Neural cell (in vitro differentiated cells): Measurements from ENCODE around the gene CHML. TPM values are rescaled to one million over a fixed set of nuclear protein-coding genes. Genes with fewer than 3 reads are reported as not detected.

Experiments
- H2AFZ ChIP-seq: fragments of 200-600, 300-800 bp; sonication (generic), shearing (Covaris generic); 2 replicates; pipeline ENCODE4 v1.6.0; 2014; ENCODE audit warnings: low read depth, mild to moderate bottlenecking, antibody characterized with exemption, low read length, moderate library complexity
- H3F3A ChIP-seq: fragments of 200-600 bp; shearing (Covaris generic); 2 replicates; pipeline ENCODE4 v1.6.1; 2016; ENCODE audit warnings: mild to moderate bottlenecking, moderate library complexity, mixed read lengths, antibody characterized with exemption, low read length; ENCODE audit not compliant: insufficient read depth, poor library complexity, severe bottlenecking
- H3K27ac ChIP-seq: fragments of 200-600, 300-800 bp; sonication (generic), shearing (Covaris generic); 2 replicates; pipeline ENCODE4 v1.5.1; 2014; ENCODE audit warnings: mild to moderate bottlenecking, low read length, moderate library complexity
- H3K27me3 ChIP-seq: fragments of 300-800, 200-600 bp; sonication (generic), shearing (Covaris generic); 2 replicates; pipeline ENCODE4 v1.6.0; 2014; ENCODE audit warnings: mild to moderate bottlenecking, low read depth, low read length, moderate library complexity; ENCODE audit not compliant: insufficient read depth
- H3K36me3 ChIP-seq: fragments of 300-800, 200-600 bp; sonication (generic), shearing (Covaris generic); 2 replicates; pipeline ENCODE4 v1.5.1; 2014; ENCODE audit warnings: mild to moderate bottlenecking, antibody characterized with exemption, low read length, moderate library complexity; ENCODE audit not compliant: insufficient read depth
- H3K4me2 ChIP-seq: fragments of 300-800, 200-600 bp; sonication (generic), shearing (Covaris generic); 2 replicates; pipeline ENCODE4 v1.6.0; 2014; ENCODE audit warnings: mild to moderate bottlenecking, low read length
- H3K4me3 ChIP-seq: fragments of 300-800, 200-600 bp; sonication (generic), shearing (Covaris generic); 2 replicates; pipeline ENCODE4 v1.5.1; 2014; ENCODE audit warnings: mild to moderate bottlenecking, low read length, moderate library complexity
- H3K79me2 ChIP-seq: fragments of 200-600 bp; shearing (Covaris generic); replicated peaks from 2 replicates; pipeline ENCODE4 v1.6.0; 2014; ENCODE audit warnings: mild to moderate bottlenecking, low read length, moderate library complexity; ENCODE audit not compliant: insufficient read depth
- H3K9ac ChIP-seq: fragments of 300-800, 200-600 bp; sonication (generic), shearing (Covaris generic); 2 replicates; pipeline ENCODE4 v1.6.1; 2016; ENCODE audit warnings: mild to moderate bottlenecking, low read length, mixed read lengths
- H3K9me2 ChIP-seq: fragments of 200-600 bp; shearing (Covaris generic); 2 replicates; pipeline ENCODE4 v1.6.1; 2016; ENCODE audit warnings: mild to moderate bottlenecking, low read length, mixed read lengths; ENCODE audit not compliant: insufficient read depth
- H3K9me3 ChIP-seq: fragments of 200-600, 300-800 bp; sonication (generic), shearing (Covaris generic); 2 replicates; pipeline ENCODE4 v1.6.1; 2016; ENCODE audit warnings: mild to moderate bottlenecking, mixed run types, low read length, moderate library complexity, mixed read lengths
- H4K20me1 ChIP-seq: fragments of 200-600 bp; shearing (Covaris generic); 2 replicates; pipeline ENCODE4 v1.6.1; 2016; ENCODE audit warnings: mild to moderate bottlenecking, mixed run types; ENCODE audit not compliant: insufficient read depth
- EP300 ChIP-seq: fragments of 450-650 bp; conservative IDR thresholded peaks from 2 replicates; pipeline ENCODE4 v1.6.1; 2014; ENCODE audit warnings: antibody characterized with exemption, mild to moderate bottlenecking, moderate library complexity; ENCODE audit not compliant: poor library complexity, severe bottlenecking
- EZH2 ChIP-seq: fragments of 200-600, 300-800 bp; shearing (Covaris generic), sonication (generic); IDR thresholded peaks from 2 replicates; pipeline ENCODE4 v1.6.1; 2014; ENCODE audit warnings: antibody characterized with exemption, low read length, borderline replicate concordance, mild to moderate bottlenecking; ENCODE audit not compliant: insufficient read depth, poor library complexity, severe bottlenecking
- MXI1 ChIP-seq: fragments of 450-650 bp; conservative IDR thresholded peaks from 2 replicates; pipeline ENCODE4 v1.6.1; 2014; ENCODE audit warnings: antibody characterized with exemption, mild to moderate bottlenecking; ENCODE audit not compliant: poor library complexity, severe bottlenecking
- POLR2AphosphoS5 ChIP-seq: IDR thresholded peaks from 2 replicates; pipeline ENCODE4 v1.6.1; 2012
- RAD21 ChIP-seq: fragments of 450-650 bp; conservative IDR thresholded peaks from 2 replicates; pipeline ENCODE4 v1.6.1; 2014; ENCODE audit warnings: antibody characterized with exemption, mild to moderate bottlenecking, moderate library complexity
- REST ChIP-seq: IDR thresholded peaks from 2 replicates; pipeline ENCODE4 v1.6.1; 2012; ENCODE audit warnings: borderline replicate concordance
- SMC3 ChIP-seq: fragments of 450-650 bp; conservative IDR thresholded peaks from 2 replicates; pipeline ENCODE4 v1.6.1; 2014; ENCODE audit warnings: antibody characterized with exemption, mild to moderate bottlenecking, moderate library complexity; ENCODE audit not compliant: poor library complexity
- TAF1 ChIP-seq: IDR thresholded peaks from 2 replicates; pipeline ENCODE4 v1.6.1; 2012; ENCODE audit warnings: low read depth
- polyA plus RNA-seq: library from polyadenylated mRNA; depleted of rRNA; stranded (reverse); fragments of >200 nt; gene quantifications from 2 replicates; pipeline ENCODE4 v1.2.3, GENCODE V29; 2014
- TF ChIP-seq, protein P1 (sequence below): fragments of 450-650 bp; IDR thresholded peaks from 2 replicates; pipeline ENCODE4 v1.5.1; 2014; ENCODE audit warnings: antibody characterized with exemption, mild to moderate bottlenecking, moderate library complexity; ENCODE audit not compliant: poor library complexity, severe bottlenecking

Gene CHML
- polyA plus RNA-seq, 1 donor from 2014 or later, result 18.5 TPM

DNA sequence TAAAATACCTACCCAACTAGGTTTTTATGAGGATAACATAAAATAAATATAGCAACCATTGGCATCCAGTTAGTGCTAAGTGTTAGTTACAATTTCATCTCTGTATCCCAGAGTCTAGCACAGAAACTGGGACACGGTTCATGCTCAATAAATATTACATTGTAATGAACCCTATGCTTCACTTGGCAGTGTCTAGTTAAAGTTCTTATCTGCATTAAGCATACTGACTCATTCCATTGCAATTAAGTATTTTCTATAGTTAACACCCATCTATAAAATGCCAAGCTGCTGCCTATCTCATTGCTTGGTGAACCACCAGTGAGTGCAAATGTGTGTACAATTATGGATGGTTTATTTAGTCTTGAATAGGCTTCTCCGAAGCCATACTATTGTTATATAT is 15.2 kb downstream of the CHML start:
- Histone ChIP-seq H3K4me3 (no peak overlapping the region), H3K27me3 (no peaks in the 10 kb centered on the region), H3K27ac (no peak overlapping the region), H2AFZ (no peak overlapping the region), H3K9me3 (no peaks in the 10 kb centered on the region), H3K9ac (no peak overlapping the region), H3K9me2 (no peaks in the 10 kb centered on the region), H4K20me1 (no peaks in the 10 kb centered on the region), H3K79me2 (no peaks in the 10 kb centered on the region), H3F3A (no peaks in the 10 kb centered on the region), H3K4me2 (no peak overlapping the region), H3K36me3 (no peaks in the 10 kb centered on the region)
- TF ChIP-seq EP300, result no peak
- TF ChIP-seq RAD21, result no peak
- TF ChIP-seq EZH2, result no peak
- no peak for TF ChIP-seq POLR2AphosphoS5
- TF ChIP-seq, protein P1, sequence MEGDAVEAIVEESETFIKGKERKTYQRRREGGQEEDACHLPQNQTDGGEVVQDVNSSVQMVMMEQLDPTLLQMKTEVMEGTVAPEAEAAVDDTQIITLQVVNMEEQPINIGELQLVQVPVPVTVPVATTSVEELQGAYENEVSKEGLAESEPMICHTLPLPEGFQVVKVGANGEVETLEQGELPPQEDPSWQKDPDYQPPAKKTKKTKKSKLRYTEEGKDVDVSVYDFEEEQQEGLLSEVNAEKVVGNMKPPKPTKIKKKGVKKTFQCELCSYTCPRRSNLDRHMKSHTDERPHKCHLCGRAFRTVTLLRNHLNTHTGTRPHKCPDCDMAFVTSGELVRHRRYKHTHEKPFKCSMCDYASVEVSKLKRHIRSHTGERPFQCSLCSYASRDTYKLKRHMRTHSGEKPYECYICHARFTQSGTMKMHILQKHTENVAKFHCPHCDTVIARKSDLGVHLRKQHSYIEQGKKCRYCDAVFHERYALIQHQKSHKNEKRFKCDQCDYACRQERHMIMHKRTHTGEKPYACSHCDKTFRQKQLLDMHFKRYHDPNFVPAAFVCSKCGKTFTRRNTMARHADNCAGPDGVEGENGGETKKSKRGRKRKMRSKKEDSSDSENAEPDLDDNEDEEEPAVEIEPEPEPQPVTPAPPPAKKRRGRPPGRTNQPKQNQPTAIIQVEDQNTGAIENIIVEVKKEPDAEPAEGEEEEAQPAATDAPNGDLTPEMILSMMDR, result no peak
- TF ChIP-seq TAF1, result no peak
- TF ChIP-seq SMC3, result no peak
- no peak for TF ChIP-seq MXI1
- TF ChIP-seq REST, result no peak

GRCh38 chr1:241622669-241623068 is 17.5 kb downstream of the CHML start:
- Histone ChIP-seq H3K4me3 (no peak overlapping the region), H3K36me3 (no peaks in the 10 kb centered on the region), H3K4me2 (no peak overlapping the region), H3K9me2 (no peaks in the 10 kb centered on the region), H3K27ac (no peak overlapping the region), H3K27me3 (no peaks in the 10 kb centered on the region), H3K79me2 (no peaks in the 10 kb centered on the region), H4K20me1 (no peaks in the 10 kb centered on the region), H3F3A (no peaks in the 10 kb centered on the region), H3K9ac (no peak overlapping the region), H3K9me3 (no peaks in the 10 kb centered on the region), H2AFZ (no peak overlapping the region)
- TF ChIP-seq, protein P1, result no peak
- no peak for TF ChIP-seq POLR2AphosphoS5
- no peak for TF ChIP-seq REST
- no peak for TF ChIP-seq SMC3
- no peak for TF ChIP-seq EZH2
- no peak for TF ChIP-seq TAF1
- no peak for TF ChIP-seq RAD21
- no peak for TF ChIP-seq MXI1
- no peak for TF ChIP-seq EP300
